GM19452 (cell line): Measurements from ENCODE around the gene HSD11B1L.
"Not testable (repeated sequence)": the region's sequence is repeated elsewhere in the genome, so short reads cannot be mapped to it uniquely, and the experiment has no call there.

Experiments used
- ATAC-seq: cut with Tn5 transposase; IDR thresholded peaks from one replicate; pipeline ENCODE4 v1.9.1; 2021; ENCODE audit not compliant: unreplicated experiment

The HSD11B1L gene

DNA sequence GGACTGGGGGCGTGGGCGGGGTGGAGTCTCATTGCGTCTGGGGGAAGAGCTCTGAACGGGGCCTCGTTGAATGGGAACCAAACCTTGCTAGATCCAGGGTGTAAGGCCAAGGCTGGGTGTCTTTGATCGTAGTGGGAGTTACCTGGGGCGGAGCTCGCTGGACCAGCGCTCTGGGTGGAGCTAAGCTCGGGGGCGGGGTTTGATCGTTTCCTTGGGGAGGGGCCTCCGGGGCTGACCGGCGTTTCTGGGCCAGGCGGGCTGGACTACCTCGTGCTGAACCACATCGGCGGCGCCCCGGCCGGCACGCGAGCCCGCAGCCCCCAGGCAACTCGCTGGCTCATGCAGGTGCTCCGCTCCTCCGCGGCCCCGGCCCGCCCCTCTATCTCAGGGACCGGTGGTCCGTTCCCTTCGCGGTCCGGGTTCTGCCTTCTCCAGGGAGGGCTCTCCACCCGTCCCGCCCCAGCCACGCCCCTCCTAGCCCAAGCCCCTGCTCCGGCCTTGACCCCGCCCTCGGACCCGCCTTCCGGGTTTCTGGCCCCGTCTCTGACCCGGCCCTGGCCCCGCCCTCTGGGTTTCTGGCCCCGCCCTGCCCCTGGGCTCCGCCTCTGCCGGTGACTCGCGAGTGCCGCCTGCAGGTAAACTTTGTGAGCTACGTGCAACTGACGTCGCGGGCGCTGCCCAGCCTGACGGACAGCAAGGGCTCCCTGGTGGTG is 6.0 kb downstream of the HSD11B1L start:
- ATAC-seq, result peak; percentile 51

- no peak for ATAC-seq
These were observed 6.8 kb downstream of the HSD11B1L start for GRCh38 chr19:5687360-5688198.

GRCh38 chr19:5688262-5688881 is 7.5 kb downstream of the HSD11B1L start:
- ATAC-seq, result not testable (repeated sequence)

GRCh38 chr19:5690125-5690954 is 9.5 kb downstream of the HSD11B1L start, which contains the start of gene RPL36:
TSS of gene RPL36 (plus strand) at chr19:5690295. CDS start at chr19:5690508, 213 bp downstream.
- peak; percentile 39 for ATAC-seq

DNA sequence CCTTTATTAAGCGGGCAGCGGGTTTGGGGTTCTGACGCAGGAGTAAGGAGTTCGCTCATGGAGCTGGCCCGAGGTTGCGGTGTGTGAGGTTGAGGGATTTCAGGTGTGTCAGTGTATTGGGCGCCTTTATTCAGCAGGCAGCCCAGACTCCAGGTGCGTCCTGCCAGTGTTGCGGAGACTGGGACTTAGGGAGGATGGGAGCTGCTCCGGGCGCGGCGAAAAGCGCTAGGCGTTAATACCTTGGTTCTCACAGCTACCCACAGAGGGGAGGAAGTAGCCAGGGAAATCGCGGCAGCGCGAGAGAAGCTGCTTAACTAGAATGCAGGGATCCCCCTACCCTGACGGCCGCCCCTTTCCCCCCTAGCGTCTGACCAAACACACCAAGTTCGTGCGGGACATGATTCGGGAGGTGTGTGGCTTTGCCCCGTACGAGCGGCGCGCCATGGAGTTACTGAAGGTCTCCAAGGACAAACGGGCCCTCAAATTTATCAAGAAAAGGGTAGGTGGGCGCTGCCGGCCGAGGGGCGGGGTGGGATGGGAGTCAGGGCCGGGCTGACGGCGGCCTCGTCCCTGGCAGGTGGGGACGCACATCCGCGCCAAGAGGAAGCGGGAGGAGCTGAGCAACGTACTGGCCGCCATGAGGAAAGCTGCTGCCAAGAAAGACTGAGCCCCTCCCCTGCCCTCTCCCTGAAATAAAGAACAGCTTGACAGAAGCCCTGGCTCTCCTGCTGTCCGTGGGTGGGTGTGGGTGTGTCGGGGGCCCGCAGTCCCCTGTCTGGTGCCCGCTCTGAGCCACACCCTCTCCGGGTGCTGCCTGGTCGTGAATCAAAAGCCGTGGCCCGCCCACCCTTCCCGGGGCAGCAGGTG is 10.4 kb downstream of the HSD11B1L start:
- ATAC-seq, result no peak

DNA sequence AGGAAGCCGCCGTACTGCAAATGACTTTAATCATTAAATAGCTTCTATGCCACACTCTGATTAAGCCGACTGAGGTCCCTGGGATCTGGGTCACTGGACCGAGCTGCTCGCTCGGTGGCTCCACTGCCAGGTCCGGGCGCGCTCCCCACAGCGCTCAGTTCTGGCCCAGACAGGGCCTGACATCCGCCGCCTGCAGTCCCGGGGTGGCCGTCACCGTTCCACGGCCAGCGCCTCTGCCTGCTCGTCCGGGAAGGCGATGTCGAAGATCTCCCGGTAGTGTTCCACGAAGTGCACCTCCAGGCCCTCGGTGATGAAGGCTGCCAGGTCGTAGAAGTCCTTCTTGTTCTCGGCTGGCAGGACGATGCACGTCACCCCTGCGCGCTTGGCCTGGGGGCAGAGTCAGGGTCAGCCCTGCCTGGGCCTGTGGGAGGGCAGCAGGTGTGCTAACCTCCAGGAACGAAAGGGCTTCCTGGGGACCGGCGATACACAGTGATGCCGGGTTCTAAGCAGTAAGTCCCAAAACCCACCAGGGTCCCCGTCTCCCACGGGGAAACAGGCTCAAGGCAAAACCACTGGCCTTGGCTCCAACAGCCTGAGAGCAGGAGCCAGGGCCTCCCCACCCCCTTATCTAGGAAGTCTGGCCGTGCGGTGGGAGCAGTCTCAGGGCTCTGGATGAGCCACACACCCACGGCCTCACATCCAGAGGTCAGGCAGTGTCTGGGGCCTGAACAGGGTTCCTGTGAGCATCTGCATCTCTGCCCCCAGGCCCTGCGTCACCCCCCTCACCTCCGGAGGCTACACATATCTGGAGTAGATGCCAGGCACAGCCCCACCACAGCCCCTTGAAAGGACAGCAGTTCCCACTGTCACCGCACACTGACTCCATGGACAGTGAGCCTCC is 11.2 kb downstream of the HSD11B1L start:
- ATAC-seq, result no peak

GRCh38 chr19:5692723-5693194 is 11.9 kb downstream of the HSD11B1L start:
- no peak for ATAC-seq

DNA sequence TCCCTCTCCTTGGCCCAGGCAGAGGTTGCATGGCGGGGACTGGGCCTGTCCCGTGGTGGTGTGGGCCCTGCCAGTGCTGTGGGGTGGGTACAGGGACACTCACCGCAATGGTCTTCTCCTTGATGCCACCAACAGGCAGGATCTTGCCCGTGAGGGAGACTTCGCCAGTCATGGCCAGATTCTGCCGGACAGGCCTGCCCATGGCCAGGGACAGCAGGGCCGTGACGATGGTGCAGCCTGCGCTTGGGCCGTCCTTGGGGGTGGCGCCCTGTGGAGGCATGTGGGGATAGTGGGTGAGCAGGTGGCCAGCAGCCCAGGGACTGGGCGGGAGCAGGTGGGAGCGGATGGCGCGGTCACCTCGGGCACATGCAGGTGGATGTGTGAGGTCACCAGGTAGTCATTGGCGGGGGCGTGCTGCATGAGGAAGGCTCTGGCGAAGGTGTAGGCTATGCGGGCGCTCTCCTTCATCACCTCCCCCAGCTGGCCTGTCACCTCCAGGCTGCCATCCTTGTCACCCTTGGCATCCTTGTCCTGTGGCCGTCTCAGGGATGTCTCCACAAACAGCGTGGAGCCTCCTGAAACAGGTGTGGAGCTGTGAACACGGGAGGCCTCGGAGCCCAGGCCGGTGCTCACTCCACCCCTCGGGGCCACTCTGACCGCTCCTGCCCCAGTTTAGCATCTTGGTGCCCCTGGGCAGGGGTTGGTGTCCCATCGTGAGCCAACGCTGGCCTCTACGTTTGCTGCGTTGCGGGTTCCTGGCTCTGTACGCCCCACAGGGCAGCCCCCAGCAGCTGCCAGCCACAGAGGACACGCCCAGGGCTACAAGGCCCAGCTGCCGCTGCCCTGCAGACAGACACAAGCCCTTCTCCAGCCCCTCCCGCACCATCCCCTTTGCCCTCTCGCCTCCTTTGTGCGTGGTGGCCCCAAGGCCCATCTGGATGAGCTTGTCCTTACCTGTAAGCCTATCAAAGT is 12.7 kb downstream of the HSD11B1L start:
- ATAC-seq, result no peak

DNA sequence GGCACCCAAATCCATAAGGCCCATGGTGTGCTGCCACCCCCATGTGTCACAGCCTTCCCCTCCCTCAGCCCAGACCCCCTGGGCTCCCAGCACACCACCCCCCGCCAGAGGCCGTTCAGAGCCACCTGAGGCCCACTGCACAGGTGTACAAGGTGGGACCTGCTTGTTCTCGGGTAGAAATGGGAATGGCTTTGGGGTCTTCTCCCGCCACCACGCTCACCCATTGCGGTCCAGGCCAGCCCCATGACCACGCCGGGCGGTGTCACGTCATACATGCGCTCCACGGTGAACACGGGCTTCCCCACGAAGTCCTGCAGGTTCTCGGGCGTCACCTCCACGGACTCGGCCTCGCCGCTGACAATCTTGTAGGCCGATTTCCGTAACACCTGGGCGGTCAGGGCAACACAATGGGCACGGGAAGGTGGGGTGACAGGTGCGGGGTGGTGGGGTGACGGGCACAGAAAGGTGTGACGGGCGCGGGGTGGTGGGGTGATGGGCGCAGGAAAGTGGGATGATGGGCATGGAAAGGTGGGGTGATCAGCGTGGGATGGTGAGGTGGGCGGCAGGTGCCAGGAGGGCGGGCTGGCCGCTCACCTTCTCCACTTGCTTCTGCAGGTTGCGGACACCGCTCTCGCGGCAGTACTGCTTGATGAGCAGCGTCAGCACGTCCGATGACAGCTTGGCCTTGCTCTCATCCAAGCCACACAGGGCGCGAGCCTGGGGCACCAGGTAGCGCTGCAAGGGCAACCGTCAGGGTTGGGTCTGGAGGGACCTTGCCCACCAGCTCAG is 13.5 kb downstream of the HSD11B1L start:
- ATAC-seq, result no peak

GRCh38 chr19:5694956-5695648 is 14.3 kb downstream of the HSD11B1L start:
- no peak for ATAC-seq

DNA sequence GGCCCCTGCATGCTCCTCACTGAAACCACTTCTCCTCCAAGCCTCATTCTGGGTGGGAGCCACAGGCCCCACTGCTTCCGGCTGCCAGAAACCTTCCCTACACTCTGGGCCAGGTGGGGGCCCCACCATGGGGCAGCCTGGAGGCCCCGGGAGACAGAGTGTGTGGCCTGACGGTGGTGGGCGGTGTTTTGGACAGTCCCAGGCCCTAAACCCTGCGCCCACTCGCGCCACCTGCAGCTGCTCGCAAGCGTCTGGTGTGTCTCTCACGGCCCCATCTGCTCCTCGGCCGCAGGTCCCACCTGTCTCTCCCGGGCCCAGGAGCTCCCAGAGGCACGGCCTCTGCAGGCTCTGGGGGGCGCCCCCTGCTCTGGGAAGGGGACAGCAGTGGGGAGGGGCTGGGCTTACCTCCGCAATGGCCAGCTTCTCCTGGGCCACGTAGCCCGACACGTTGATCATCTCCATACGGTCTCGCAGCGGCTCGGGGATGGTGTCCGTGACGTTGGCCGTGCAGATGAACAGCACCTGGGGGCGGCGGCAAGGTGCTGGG is 14.9 kb downstream of the HSD11B1L start:
- no peak for ATAC-seq

DNA sequence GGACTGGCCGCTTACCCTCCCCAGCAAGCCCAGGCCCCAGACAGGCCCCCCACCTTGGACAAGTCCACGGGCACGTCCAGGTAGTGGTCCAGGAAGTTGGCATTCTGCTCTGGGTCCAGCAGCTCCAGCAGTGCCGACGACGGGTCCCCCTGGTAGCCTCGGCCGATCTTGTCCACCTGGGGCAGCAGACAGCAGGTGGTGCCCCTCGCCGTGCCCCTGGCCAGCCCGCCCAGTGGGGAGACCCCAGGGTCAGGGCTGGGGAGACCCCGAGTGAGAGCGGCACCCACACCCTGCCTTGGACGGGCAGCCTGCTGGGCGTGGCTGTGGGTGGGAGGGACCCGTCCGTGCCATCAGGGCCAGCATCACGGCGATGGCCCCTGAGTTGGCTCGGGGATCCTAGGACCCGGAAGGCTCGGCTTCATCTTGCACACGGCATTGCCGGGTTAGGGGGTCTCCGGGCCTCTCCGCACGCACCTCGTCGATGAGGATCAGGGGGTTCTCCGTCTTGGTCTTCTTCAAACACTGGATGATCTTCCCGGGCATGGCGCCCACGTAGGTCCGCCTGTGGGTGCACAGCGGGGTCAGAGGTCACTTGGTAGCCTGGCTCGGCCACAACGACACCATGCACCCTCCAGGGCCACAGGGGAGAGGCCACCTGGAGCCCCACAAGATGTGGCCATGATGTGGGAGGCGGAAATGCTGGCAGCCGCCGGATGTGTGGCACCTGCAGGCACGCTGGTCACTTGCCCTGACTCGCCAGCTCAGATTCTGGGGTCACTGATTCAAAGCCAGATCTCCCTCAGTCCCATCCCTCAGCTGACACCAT is 15.6 kb downstream of the HSD11B1L start:
- ATAC-seq, result no peak

DNA sequence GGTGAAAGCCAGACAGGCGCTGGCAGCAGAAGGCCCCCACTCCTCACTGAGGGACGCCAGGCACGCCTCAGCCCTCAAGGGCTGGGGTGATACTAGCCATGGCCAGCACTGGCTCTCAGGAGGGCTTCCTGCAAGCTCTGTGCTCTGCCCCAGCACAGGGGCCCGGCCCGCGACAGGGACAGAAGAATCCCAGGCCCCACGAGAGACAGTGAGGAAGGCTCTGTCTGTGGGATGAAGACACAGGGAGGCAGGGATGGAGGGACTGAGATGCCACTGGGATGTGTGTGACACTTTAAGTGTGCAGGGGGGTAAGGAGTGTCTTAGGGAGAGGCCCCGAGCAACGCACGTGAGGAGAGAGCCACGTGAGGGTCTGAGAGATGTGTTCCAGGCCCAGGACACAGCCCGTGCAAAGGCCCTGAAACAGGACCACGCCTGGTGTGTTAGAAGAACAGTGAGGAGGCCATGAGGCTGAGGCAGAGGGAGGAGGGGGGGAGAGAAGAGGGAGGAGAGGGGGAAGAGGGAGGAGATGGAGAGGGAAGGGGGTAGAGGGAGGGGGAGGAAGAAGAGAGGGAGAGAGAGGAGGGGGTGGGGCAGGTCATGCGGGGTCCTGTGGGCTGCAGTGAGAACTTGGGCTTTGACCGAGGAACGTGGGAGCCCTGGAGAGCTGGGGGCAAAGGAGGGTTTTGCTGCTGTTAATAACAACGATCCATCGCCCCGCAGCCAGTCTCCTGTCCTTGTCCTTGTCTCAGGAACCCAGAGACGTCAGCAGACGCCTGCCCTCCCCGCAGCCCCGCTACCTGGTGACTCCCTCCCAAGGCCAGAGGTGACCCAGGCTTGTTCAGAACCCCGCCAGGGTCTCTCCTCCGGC is 16.4 kb downstream of the HSD11B1L start:
- no peak for ATAC-seq
